HCT116 (cell line): ENCODE data around the gene SLC52A3. TPM values are rescaled to one million over a fixed set of nuclear protein-coding genes. Genes with fewer than 3 reads are reported as not detected.

Experiments used
- ATAC-seq: fragments of 200-7000 bp; cut with Tn5 transposase; 2 replicates; pipeline ENCODE4 v1.9.1; 2020; ENCODE audit warnings: mild to moderate bottlenecking, moderate library complexity
- BruUV-seq: library from RNA; stranded (reverse); fragments of 400-500 nt; replicated peaks from 2 replicates; lab custom pipeline; 2021; lab: Mats Ljungman, UMichigan
- CTCF ChIA-PET: fragments of 300-600 bp; sonication (Branson Sonifier 250); formaldehyde crosslinking; loops from one replicate; lab custom pipeline; 2021; ENCODE audit warnings: antibody characterized with exemption; lab: Charles Lee
- POLR2A ChIA-PET: fragments of 300-600, 350-600 bp; sonication (Branson Sonifier 250); formaldehyde crosslinking; loops from one replicate; lab custom pipeline; 2021; ENCODE audit warnings: antibody characterized with exemption; lab: Charles Lee
- RAD21 ChIA-PET, 2 experiments: fragments of 300-600 bp; sonication (Branson Sonifier 250); formaldehyde crosslinking; loops; one replicate each; lab custom pipeline; 2023; ENCODE audit warnings: low total read pairs in 2 of 2; ENCODE audit not compliant: uncharacterized antibody in 2 of 2, unreplicated experiment in 2 of 2, low non-redundant PET in 1 of 2; lab: Charles Lee
- DNase-seq: peaks from one replicate; pipeline ENCODE4 v3.0.0-alpha.2; 2010; ENCODE audit warnings: low read depth, low spot score
- H2AFZ ChIP-seq: fragments of 200-600 bp; shearing (Covaris generic), sonication (generic); 2 replicates; pipeline ENCODE4 v1.6.1; 2017; ENCODE audit warnings: low read depth, mixed run types, mixed read lengths, antibody characterized with exemption, low read length; ENCODE audit not compliant: poor library complexity, severe bottlenecking
- H3K27ac ChIP-seq: 2 replicates; pipeline ENCODE4 v1.5.1; 2012; ENCODE audit warnings: low read depth, low read length
- H3K27me3 ChIP-seq: fragments of 200-600 bp; sonication (generic); 2 replicates; pipeline ENCODE4 v1.6.1; 2016; ENCODE audit warnings: mixed run types, low read length, mixed read lengths; ENCODE audit not compliant: insufficient read depth
- H3K36me3 ChIP-seq, 2 experiments: fragments of 200-500 bp in 1 of 2; fragments of 200-600 bp in 1 of 2; sonication (Bioruptor generic) in 1 of 2; sonication (generic) in 1 of 2; 2 replicates each; pipeline versions ENCODE4 v1.5.1 to v1.6.1; 2014 to 2016; ENCODE audit warnings: low read length in 2 of 2, inconsistent platforms in 1 of 2, mixed read lengths in 1 of 2, mixed run types in 1 of 2; ENCODE audit not compliant: insufficient read depth in 2 of 2, control insufficient read depth in 1 of 2
- H3K4me1 ChIP-seq, 2 experiments: fragments of 200-600 bp in 1 of 2; sonication (generic) in 1 of 2; 2 replicates each; pipeline versions ENCODE4 v1.5.1 to v1.6.1; 2012 to 2017; ENCODE audit warnings: low read length in 2 of 2, inconsistent platforms in 1 of 2, mild to moderate bottlenecking in 1 of 2, mixed read lengths in 1 of 2, mixed run types in 1 of 2, moderate library complexity in 1 of 2; ENCODE audit not compliant: insufficient read depth in 2 of 2, control insufficient read depth in 1 of 2
- H3K4me2 ChIP-seq: fragments of 200-600 bp; sonication (generic); 2 replicates; pipeline ENCODE4 v1.6.1; 2017; ENCODE audit warnings: mixed run types, low read length, mixed read lengths
- H3K4me3 ChIP-seq, 2 experiments: fragments of 200-600 bp in 1 of 2; sonication (generic) in 1 of 2; replicated peaks in 1 of 2; 2 replicates each; pipeline ENCODE4 v1.5.1; 2011 to 2016; ENCODE audit warnings: low read length in 2 of 2, control low read depth in 1 of 2, low read depth in 1 of 2, mild to moderate bottlenecking in 1 of 2, mixed read lengths in 1 of 2, mixed run types in 1 of 2
- H3K79me2 ChIP-seq: fragments of 200-600 bp; sonication (generic); 2 replicates; pipeline ENCODE4 v1.6.1; 2017; ENCODE audit warnings: mild to moderate bottlenecking, mixed run types, low read length, moderate library complexity, mixed read lengths; ENCODE audit not compliant: insufficient read depth
- H3K9ac ChIP-seq: fragments of 200-600 bp; sonication (generic); 2 replicates; pipeline ENCODE4 v1.6.1; 2016; ENCODE audit warnings: low read length, mixed read lengths
- H3K9me2 ChIP-seq: fragments of 200-600 bp; sonication (generic), shearing (Covaris generic); 2 replicates; pipeline ENCODE4 v1.6.1; 2017; ENCODE audit warnings: mixed run types, mild to moderate bottlenecking, moderate library complexity; ENCODE audit not compliant: insufficient read depth
- H3K9me3 ChIP-seq, 2 experiments: fragments of 200-500 bp in 1 of 2; fragments of 200-600 bp in 1 of 2; sonication (Bioruptor generic) in 1 of 2; sonication (generic) in 1 of 2; 2 replicates each; pipeline ENCODE4 v1.6.1; 2014 to 2017; ENCODE audit warnings: low read length in 2 of 2, mixed read lengths in 2 of 2, inconsistent platforms in 1 of 2, low read depth in 1 of 2, mild to moderate bottlenecking in 1 of 2, mixed run types in 1 of 2, moderate library complexity in 1 of 2; ENCODE audit not compliant: control insufficient read depth in 1 of 2, insufficient read depth in 1 of 2
- H4K20me1 ChIP-seq: fragments of 200-600 bp; sonication (generic), shearing (Covaris generic); 2 replicates; pipeline ENCODE4 v1.6.1; 2017; ENCODE audit warnings: mixed run types, mild to moderate bottlenecking, moderate library complexity; ENCODE audit not compliant: insufficient read depth
- CBX3 ChIP-seq: IDR thresholded peaks from 2 replicates; pipeline ENCODE4 v1.6.1; 2012; ENCODE audit warnings: low read depth
- CEBPB ChIP-seq: IDR thresholded peaks from 2 replicates; pipeline ENCODE4 v1.6.1; 2012; ENCODE audit warnings: low read depth
- CTCF ChIP-seq, 3 experiments: fragments of 200-600 bp in 1 of 3; sonication (generic) in 1 of 3; IDR thresholded peaks in 2 of 3; conservative IDR thresholded peaks in 1 of 3; 2 replicates each; pipeline ENCODE4 v1.5.1; 2012 to 2017; ENCODE audit warnings: low read depth in 2 of 3, low read length in 2 of 3, antibody characterized with exemption in 1 of 3, borderline replicate concordance in 1 of 3, control low read depth in 1 of 3, mild to moderate bottlenecking in 1 of 3, mixed read lengths in 1 of 3, mixed run types in 1 of 3, moderate library complexity in 1 of 3; ENCODE audit not compliant: insufficient read depth in 1 of 3
- EGR1 ChIP-seq: IDR thresholded peaks from 2 replicates; pipeline ENCODE4 v1.6.1; 2012; ENCODE audit warnings: low read depth
- EZH2 ChIP-seq: fragments of 200-600 bp; sonication (generic); IDR thresholded peaks from 2 replicates; pipeline ENCODE4 v1.6.1; 2017; ENCODE audit warnings: antibody characterized with exemption, mixed run types
- EZH2phosphoT487 ChIP-seq: fragments of 200-600 bp; IDR thresholded peaks from 2 replicates; pipeline ENCODE4 v1.6.1; 2018; ENCODE audit warnings: antibody characterized with exemption, borderline replicate concordance
- FOSL1 ChIP-seq: IDR thresholded peaks from 2 replicates; pipeline ENCODE4 v1.6.1; 2012; ENCODE audit warnings: low read depth
- JUND ChIP-seq: IDR thresholded peaks from 2 replicates; pipeline ENCODE4 v1.6.1; 2012
- MAX ChIP-seq: IDR thresholded peaks from 2 replicates; pipeline ENCODE4 v1.6.1; 2012
- POLR2A ChIP-seq: IDR thresholded peaks from 2 replicates; pipeline ENCODE4 v1.7.0; 2011; ENCODE audit warnings: borderline replicate concordance; ENCODE audit not compliant: insufficient read depth, insufficient read length; ENCODE audit errors: extremely low read depth
- POLR2AphosphoS5 ChIP-seq: IDR thresholded peaks from 2 replicates; pipeline ENCODE4 v1.6.1; 2011; ENCODE audit warnings: mild to moderate bottlenecking, low read depth, low read length, moderate library complexity
- RAD21 ChIP-seq: IDR thresholded peaks from 2 replicates; pipeline ENCODE4 v1.6.1; 2012; ENCODE audit warnings: low read depth, mild to moderate bottlenecking
- REST ChIP-seq: IDR thresholded peaks from 2 replicates; pipeline ENCODE4 v1.6.1; 2012; ENCODE audit warnings: low read depth
- SIN3A ChIP-seq: IDR thresholded peaks from 2 replicates; pipeline ENCODE4 v1.6.1; 2012; ENCODE audit warnings: low read depth
- SRF ChIP-seq: IDR thresholded peaks from 2 replicates; pipeline ENCODE4 v1.6.1; 2012; ENCODE audit warnings: low read depth
- TCF7L2 ChIP-seq: IDR thresholded peaks from 2 replicates; pipeline ENCODE4 v1.7.0; 2011; ENCODE audit warnings: borderline replicate concordance, inconsistent platforms; ENCODE audit not compliant: insufficient read depth, insufficient read length; ENCODE audit errors: extremely low read depth
- YY1 ChIP-seq: IDR thresholded peaks from 2 replicates; pipeline ENCODE4 v1.6.1; 2011; ENCODE audit warnings: low read length, low read depth, moderate library complexity, mild to moderate bottlenecking; ENCODE audit not compliant: insufficient replicate concordance; ENCODE audit errors: extremely low read depth
- ZBTB33 ChIP-seq: IDR thresholded peaks from 2 replicates; pipeline ENCODE4 v1.6.1; 2011; ENCODE audit warnings: mild to moderate bottlenecking, low read length, moderate library complexity; ENCODE audit not compliant: insufficient replicate concordance; ENCODE audit errors: extremely low read depth
- ZFX ChIP-seq: fragments of 450-650 bp; IDR thresholded peaks from 2 replicates; pipeline ENCODE4 v1.6.1; 2017
- ZNF274 ChIP-seq: fragments of 200-500 bp; sonication (Bioruptor generic); IDR thresholded peaks from 2 replicates; pipeline ENCODE4 v1.6.1; 2014; ENCODE audit warnings: mild to moderate bottlenecking, low read depth, low read length, inconsistent platforms
- intact Hi-C: fragments of 100-400 bp; cut with micrococcal nuclease; formaldehyde crosslinking; loops from 2 replicates; pipeline ENCODE4 v1.10.0; 2022
- total RNA-seq: library from RNA; stranded (reverse); gene quantifications from one replicate; pipeline ENCODE4 v1.2.1, GENCODE V29; 2021; ENCODE audit not compliant: unreplicated experiment

The SLC52A3 gene
- total RNA-seq, 1 experiment from 2014 or later = 10.2 TPM

GRCh38 chr20:719816-720215, 48.5 kb downstream of the SLC52A3 start:
- no peaks in the 10 kb centered on the region for H3K79me2 ChIP-seq
- H4K20me1 ChIP-seq = no peaks in the 10 kb centered on the region
- H2AFZ ChIP-seq = no peak overlapping the region
- TF ChIP-seq CTCF (IDR thresholded peaks at IDR 0.05 in 2 of 3, conservative IDR thresholded peaks at IDR 0.05 in 1 of 3; ENCODE audit: borderline replicate concordance in 1 of 3, insufficient read depth in 1 of 3, low read depth in 2 of 3, low read length in 2 of 3) (no peak), TCF7L2 (no peak), CEBPB (no peak), EGR1 (no peak), YY1 (no peak), POLR2A (no peak), SRF (no peak), CBX3 (no peak), EZH2 (no peak), RAD21 (no peak), ZFX (no peak), MAX (no peak), SIN3A (no peak), ZNF274 (no peak), POLR2AphosphoS5 (no peak), FOSL1 (no peak), ZBTB33 (no peak), JUND (no peak), EZH2phosphoT487 (no peak), REST (no peak)
- no peak overlapping the region for H3K27ac ChIP-seq
- no peak for ATAC-seq
- 0 out of 4 replicates have a peak, but pooled peaks cover 0 to 5% of the 10 kb centered on the region in 2 experiments for H3K4me1 ChIP-seq
- no peak overlapping the region for H3K4me3 ChIP-seq
- H3K4me2 ChIP-seq = no peak overlapping the region
- H3K36me3 ChIP-seq = no peaks in the 10 kb centered on the region
- no peaks in the 10 kb centered on the region for H3K27me3 ChIP-seq
- H3K9ac ChIP-seq = no peak overlapping the region
- no TSS peak for BruUV-seq
- intact Hi-C loops = no loop called here
- ChIA-PET CTCF (no interaction called here), POLR2A (no interaction called here), RAD21 (no interaction called here)
- DNase-seq = no peak
- H3K9me3 ChIP-seq = no peaks in the 10 kb centered on the region
- no peaks in the 10 kb centered on the region for H3K9me2 ChIP-seq
